ENCODE results near the gene GPX2.

GPX2 gene

DNA sequence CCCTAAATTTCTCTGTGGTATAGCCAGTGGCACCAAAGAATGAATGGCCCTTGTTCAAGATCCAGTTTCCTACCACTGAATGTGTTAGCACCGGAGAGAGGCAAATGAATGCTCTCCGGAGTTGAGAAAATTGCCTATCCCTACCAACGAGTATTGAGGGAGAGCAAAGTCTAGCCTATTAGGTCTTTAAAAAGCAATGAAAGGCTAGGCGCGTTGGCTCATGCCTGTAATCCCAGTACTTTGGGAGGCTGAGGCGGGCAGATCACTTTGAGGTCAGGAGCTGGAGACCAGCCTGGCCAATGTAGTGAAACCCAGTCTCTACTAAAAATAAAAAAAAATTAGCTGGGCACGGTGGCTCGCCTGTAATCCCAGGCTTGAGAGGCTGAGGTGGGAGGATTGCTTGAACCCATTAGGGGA is 30.5 kb upstream of the GPX2 start:
- TF ChIP-seq REST (IDR thresholded peaks at IDR 0.05; ENCODE audit: low read depth): no peak
- no peak for TF ChIP-seq NFIC (IDR thresholded peaks at IDR 0.05)
- TF ChIP-seq RAD21 (IDR thresholded peaks at IDR 0.05; ENCODE audit: low read depth): no peak
- TF ChIP-seq CEBPB (IDR thresholded peaks at IDR 0.05): no peak
- TF ChIP-seq EP300 (IDR thresholded peaks at IDR 0.05; ENCODE audit: borderline replicate concordance): no peak
- no peak for TF ChIP-seq TEAD4 (IDR thresholded peaks at IDR 0.05)
- TF ChIP-seq CREB1 (IDR thresholded peaks at IDR 0.05; ENCODE audit: low read depth): no peak
- no peak for TF ChIP-seq TCF12 (IDR thresholded peaks at IDR 0.05; ENCODE audit: low read depth)
- TF ChIP-seq MAX (IDR thresholded peaks at IDR 0.05): no peak
- TF ChIP-seq EGR1 (IDR thresholded peaks at IDR 0.05): no peak
- no peak for TF ChIP-seq FOXM1 (IDR thresholded peaks at IDR 0.05; ENCODE audit: borderline replicate concordance, low read depth)
- no peak for TF ChIP-seq TAF1 (IDR thresholded peaks at IDR 0.05; ENCODE audit: low read depth)
- TF ChIP-seq YY1 (IDR thresholded peaks at IDR 0.05; ENCODE audit: low read depth): no peak

- TF ChIP-seq TAF1 (IDR thresholded peaks at IDR 0.05; ENCODE audit: low read depth): no peak
- TF ChIP-seq ZBTB7A (IDR thresholded peaks at IDR 0.05; ENCODE audit: low read depth): peak; percentile 33; the same call in 1 of the 2 replicates
These were observed 29.6 kb upstream of the GPX2 start, which contains the start of gene RAB15 for GRCh38 chr14:64971943-64972791. TSS of gene RAB15 (minus strand) at chr14:64972336. CDS start at chr14:64972076, 260 bp downstream.

GRCh38 chr14:64971491-64971942 is 29.0 kb upstream of the GPX2 start:
- TF ChIP-seq ZBTB7A (IDR thresholded peaks at IDR 0.05; ENCODE audit: low read depth) (peak; percentile 76), TEAD4 (IDR thresholded peaks at IDR 0.05) (no peak)

DNA sequence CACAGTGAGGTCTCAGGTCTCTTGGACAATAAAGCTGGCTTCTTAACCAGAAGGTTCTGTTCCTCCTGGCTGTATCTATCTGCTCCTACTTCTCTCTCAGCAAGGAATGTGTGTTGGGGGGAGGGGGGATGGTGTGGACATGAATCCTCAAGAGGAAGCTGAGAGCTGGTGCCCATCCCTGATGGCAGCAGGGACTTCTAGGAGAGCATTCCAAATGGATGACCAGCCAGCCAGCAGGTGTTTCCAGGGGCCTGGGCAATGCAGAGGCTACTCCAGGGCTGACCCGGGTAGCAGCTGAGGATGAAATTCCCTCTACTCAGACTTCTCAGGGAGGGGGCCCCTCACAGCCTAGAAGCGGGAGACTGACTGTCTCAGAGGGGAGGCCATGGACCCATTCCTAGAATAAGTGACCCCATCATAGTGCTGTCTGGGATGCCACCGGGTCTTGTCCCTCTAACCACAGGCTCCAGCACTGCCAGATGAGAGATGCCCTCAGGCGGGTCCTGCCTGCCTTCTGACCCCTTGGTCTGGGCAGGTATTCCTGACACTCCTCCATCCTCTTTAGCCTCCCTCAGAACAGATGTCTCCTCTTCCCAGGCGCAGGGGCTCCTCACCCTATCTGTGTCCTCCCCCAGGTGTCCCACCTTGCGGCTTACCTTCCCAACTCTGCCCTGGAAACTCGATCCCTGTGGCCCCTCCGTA is 28.4 kb upstream of the GPX2 start:
- TF ChIP-seq TEAD4 (IDR thresholded peaks at IDR 0.05) (no peak), EP300 (IDR thresholded peaks at IDR 0.05; ENCODE audit: borderline replicate concordance) (no peak), REST (IDR thresholded peaks at IDR 0.05; ENCODE audit: low read depth) (no peak), YY1 (IDR thresholded peaks at IDR 0.05; ENCODE audit: low read depth) (no peak), TCF12 (IDR thresholded peaks at IDR 0.05; ENCODE audit: low read depth) (no peak), CEBPB (IDR thresholded peaks at IDR 0.05) (no peak), TAF1 (IDR thresholded peaks at IDR 0.05; ENCODE audit: low read depth) (no peak), USF1 (IDR thresholded peaks at IDR 0.05) (no peak), EGR1 (IDR thresholded peaks at IDR 0.05) (no peak), FOXM1 (IDR thresholded peaks at IDR 0.05; ENCODE audit: borderline replicate concordance, low read depth) (no peak), NFIC (IDR thresholded peaks at IDR 0.05) (no peak), RAD21 (IDR thresholded peaks at IDR 0.05; ENCODE audit: low read depth) (no peak), ZBTB7A (IDR thresholded peaks at IDR 0.05; ENCODE audit: low read depth) (no peak)

- TF ChIP-seq USF1 (IDR thresholded peaks at IDR 0.05) (no peak), ZBTB7A (IDR thresholded peaks at IDR 0.05; ENCODE audit: low read depth) (no peak), TEAD4 (IDR thresholded peaks at IDR 0.05) (no peak), YY1 (IDR thresholded peaks at IDR 0.05; ENCODE audit: low read depth) (no peak), MAX (IDR thresholded peaks at IDR 0.05) (no peak), RAD21 (IDR thresholded peaks at IDR 0.05; ENCODE audit: low read depth) (no peak), TCF12 (IDR thresholded peaks at IDR 0.05; ENCODE audit: low read depth) (no peak), FOXM1 (IDR thresholded peaks at IDR 0.05; ENCODE audit: borderline replicate concordance, low read depth) (no peak)
These were observed 27.5 kb upstream of the GPX2 start for GRCh38 chr14:64970041-64970440.

- no peak for TF ChIP-seq REST (IDR thresholded peaks at IDR 0.05; ENCODE audit: low read depth)
- no peak for TF ChIP-seq MAX (IDR thresholded peaks at IDR 0.05)
- TF ChIP-seq TCF12 (IDR thresholded peaks at IDR 0.05; ENCODE audit: low read depth): no peak
- no peak for TF ChIP-seq EGR1 (IDR thresholded peaks at IDR 0.05)
- no peak for TF ChIP-seq CEBPB (IDR thresholded peaks at IDR 0.05)
- TF ChIP-seq YY1 (IDR thresholded peaks at IDR 0.05; ENCODE audit: low read depth): no peak
- TF ChIP-seq RAD21 (IDR thresholded peaks at IDR 0.05; ENCODE audit: low read depth): no peak
- no peak for TF ChIP-seq ZBTB7A (IDR thresholded peaks at IDR 0.05; ENCODE audit: low read depth)
- TF ChIP-seq FOXM1 (IDR thresholded peaks at IDR 0.05; ENCODE audit: borderline replicate concordance, low read depth): no peak
These were observed 26.1 kb upstream of the GPX2 start for GRCh38 chr14:64968651-64969050.

Data from Ishikawa (cell line).